ENCODE measurements around the gene RNF214. TPM values are rescaled to one million over a fixed set of nuclear protein-coding genes. Genes with fewer than 3 reads are reported as not detected.

Gene RNF214
- total RNA-seq, 1 donor from 2014 or later: 28.9 TPM

GRCh38 chr11:117189941-117190544 lies 42.4 kb upstream of the RNF214 start:
- H3K4me3 ChIP-seq: no peak overlapping the region
- intact Hi-C loops (cut with DNase I): no loop called here
- H3K4me1 ChIP-seq: peaks cover 16% of the 10 kb centered on the region
- H3K27me3 ChIP-seq (ENCODE audit: low read depth): no peaks in the 10 kb centered on the region
- ATAC-seq (no peak), DNase-seq (peak; percentile 32)
- H3K27ac ChIP-seq: peak overlapping the region; percentile 56
- H3K9me3 ChIP-seq: no peaks in the 10 kb centered on the region
- no peak for TF ChIP-seq CTCF (IDR thresholded peaks at IDR 0.05)
- peaks cover 81% of the 10 kb centered on the region for H3K36me3 ChIP-seq

GRCh38 chr11:117191680-117192400 lies 40.6 kb upstream of the RNF214 start:
- peak; percentile 43 for DNase-seq
- ATAC-seq: no peak
- intact Hi-C loops (cut with DNase I): no loop called here
- H3K4me3 ChIP-seq: no peak overlapping the region
- peaks cover 5% of the 10 kb centered on the region for H3K4me1 ChIP-seq
- no peak overlapping the region for H3K27ac ChIP-seq
- H3K9me3 ChIP-seq: no peaks in the 10 kb centered on the region
- TF ChIP-seq CTCF (IDR thresholded peaks at IDR 0.05): no peak
- H3K27me3 ChIP-seq (ENCODE audit: low read depth): no peaks in the 10 kb centered on the region
- H3K36me3 ChIP-seq: peaks cover 92% of the 10 kb centered on the region

- ATAC-seq: no peak
- Histone ChIP-seq H3K27ac (no peak overlapping the region), H3K27me3 (ENCODE audit: low read depth) (no peaks in the 10 kb centered on the region), H3K4me1 (peaks cover 5% of the 10 kb centered on the region), H3K9me3 (no peaks in the 10 kb centered on the region), H3K4me3 (no peak overlapping the region), H3K36me3 (peaks cover 92% of the 10 kb centered on the region)
- TF ChIP-seq CTCF (IDR thresholded peaks at IDR 0.05): no peak
- intact Hi-C loops (cut with DNase I): no loop called here
- peak; percentile 37 for DNase-seq
These were observed 40.0 kb upstream of the RNF214 start for GRCh38 chr11:117192401-117192875.

- DNase-seq: peak; percentile 38
- Histone ChIP-seq H3K36me3 (peaks cover 83% of the 10 kb centered on the region), H3K27ac (no peak overlapping the region), H3K27me3 (ENCODE audit: low read depth) (no peaks in the 10 kb centered on the region), H3K9me3 (no peaks in the 10 kb centered on the region), H3K4me3 (no peak overlapping the region), H3K4me1 (peaks cover 13% of the 10 kb centered on the region)
- intact Hi-C loops (cut with DNase I): no loop called here
- TF ChIP-seq CTCF (IDR thresholded peaks at IDR 0.05): no peak
- ATAC-seq: no peak
These were observed 39.1 kb upstream of the RNF214 start for GRCh38 chr11:117193130-117194020.

GRCh38 chr11:117194267-117194666 lies 38.2 kb upstream of the RNF214 start:
- Histone ChIP-seq H3K27ac (no peak overlapping the region), H3K9me3 (no peaks in the 10 kb centered on the region), H3K27me3 (ENCODE audit: low read depth) (no peaks in the 10 kb centered on the region), H3K4me1 (peaks cover 18% of the 10 kb centered on the region), H3K4me3 (no peak overlapping the region), H3K36me3 (peaks cover 74% of the 10 kb centered on the region)
- DNase-seq: peak; percentile 9
- no peak for TF ChIP-seq CTCF (IDR thresholded peaks at IDR 0.05)
- no peak for ATAC-seq
- intact Hi-C loops (cut with DNase I): no loop called here

Measured in lower lobe of right lung (tissue), 2 donors.